DMS53 (cell line): ENCODE measurements around the gene DLG2.

Experiments
- DNase-seq: peaks from one replicate; lab custom pipeline; 2025; lab: John Stamatoyannopoulos, UW

The DLG2 gene

GRCh38 chr11:84194696-84195095 lies 1432.4 kb downstream of the DLG2 start:
- no peak for DNase-seq

- DNase-seq = no peak
Observed at GRCh38 chr11:84193706-84194105, 1433.4 kb downstream of the DLG2 start.

DNA sequence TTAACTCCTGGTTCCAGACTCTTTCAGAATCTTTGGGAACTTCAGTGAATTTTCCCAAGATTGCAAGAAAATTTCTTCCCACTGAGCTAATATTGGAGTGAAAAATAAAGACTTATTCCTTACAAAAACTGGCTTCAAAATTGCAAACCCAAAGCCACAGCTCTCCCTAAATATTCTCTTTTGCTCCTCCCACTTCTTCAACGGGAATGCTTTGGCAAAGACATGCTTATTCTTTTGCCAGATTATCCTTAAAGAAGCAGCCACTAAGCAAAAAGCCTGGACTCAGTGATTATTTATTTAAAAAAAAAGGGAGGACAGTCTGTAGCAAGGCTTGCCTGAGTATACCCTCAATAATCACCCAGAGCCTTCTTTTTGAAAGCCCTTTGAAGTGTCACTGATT lies 1438.6 kb downstream of the DLG2 start:
- no peak for DNase-seq

DNA sequence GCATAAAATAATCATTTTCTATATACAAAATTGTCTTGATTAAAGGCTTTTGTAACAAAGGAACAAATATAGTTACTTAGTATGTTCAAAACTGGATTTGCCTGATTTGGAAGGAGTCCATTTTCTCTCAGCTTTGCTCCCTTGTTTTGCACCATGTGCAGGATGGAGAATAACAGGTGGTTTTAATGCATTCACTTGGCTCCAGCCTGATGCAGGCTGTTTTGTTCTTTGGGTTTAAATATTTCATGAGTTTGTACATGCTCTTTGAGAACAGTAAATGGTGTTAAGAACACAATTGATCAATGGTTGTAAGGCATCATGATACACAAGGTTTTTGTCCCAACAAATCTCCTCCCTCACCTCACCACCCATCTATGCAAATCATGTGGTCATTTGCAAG lies 1454.1 kb downstream of the DLG2 start:
- DNase-seq = no peak

DNA sequence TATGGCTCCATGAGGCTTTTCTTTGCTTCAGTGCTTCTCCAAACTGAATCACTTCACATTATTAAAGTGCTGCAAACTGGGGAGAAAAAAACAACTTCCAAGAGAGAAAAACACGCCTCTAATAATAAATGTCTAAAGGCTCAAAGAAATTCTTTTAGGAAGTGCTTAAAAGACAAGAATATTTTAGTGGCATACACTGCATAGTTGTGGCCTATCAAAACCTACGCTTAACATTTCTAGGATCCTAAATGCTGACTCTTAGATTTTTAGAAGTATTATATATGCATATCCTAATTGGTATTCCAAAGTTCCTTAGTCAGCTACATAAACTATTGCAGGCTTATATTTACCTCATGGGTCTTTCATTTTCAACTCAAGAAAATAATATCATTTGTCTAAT lies 1462.0 kb downstream of the DLG2 start:
- DNase-seq = no peak

DNA sequence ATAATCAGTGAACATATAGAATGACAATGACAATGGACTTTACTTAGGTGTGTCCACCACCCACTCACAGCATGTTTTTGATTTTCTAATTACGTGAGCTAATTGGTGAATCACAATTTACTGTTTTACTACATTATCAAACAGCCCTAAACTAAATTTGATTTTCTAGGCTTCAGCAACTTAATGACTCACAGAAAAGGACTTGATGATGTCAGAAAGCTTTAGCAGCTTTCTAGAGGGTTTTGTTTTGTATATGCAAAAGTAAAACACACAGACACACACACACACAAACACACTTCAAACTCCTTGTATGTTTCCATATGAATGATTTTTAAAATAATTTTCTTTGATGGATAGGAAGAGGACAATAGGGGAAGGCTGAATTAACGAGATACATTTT lies 1462.4 kb downstream of the DLG2 start:
- DNase-seq = peak; percentile 33

GRCh38 chr11:84163116-84163515 lies 1464.0 kb downstream of the DLG2 start:
- no peak for DNase-seq

GRCh38 chr11:84157639-84158038 lies 1469.5 kb downstream of the DLG2 start:
- DNase-seq = no peak

- peak; percentile 24 for DNase-seq
Observed at GRCh38 chr11:84146826-84147225, 1480.3 kb downstream of the DLG2 start.

DNA sequence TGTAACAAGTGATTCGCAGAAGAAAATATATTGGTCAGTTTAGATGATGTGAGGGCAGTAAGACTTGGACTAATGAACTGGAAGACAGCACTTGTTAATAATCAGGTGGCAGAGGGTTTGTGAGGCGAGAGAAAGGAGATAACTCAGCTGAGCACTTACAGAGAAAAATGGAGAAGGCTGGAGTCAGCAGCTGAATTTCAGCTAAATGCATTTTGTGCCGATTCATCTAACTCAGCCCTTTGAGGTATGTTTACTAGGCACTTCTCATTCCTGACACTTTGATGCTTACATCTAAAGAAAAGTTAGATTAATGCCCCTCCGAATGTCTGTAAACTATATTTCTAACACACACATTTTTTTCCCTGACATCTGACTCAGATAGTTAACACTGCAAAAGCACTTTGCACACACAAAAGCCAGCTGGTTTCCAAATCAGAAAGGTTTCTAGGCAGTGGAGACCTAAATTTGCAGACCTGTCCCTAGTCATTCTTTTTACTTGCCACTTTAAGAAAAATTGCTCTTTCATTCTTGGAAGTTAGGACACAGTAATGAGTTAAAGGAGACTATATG lies 1481.4 kb downstream of the DLG2 start:
- DNase-seq = peak; percentile 63

DNA sequence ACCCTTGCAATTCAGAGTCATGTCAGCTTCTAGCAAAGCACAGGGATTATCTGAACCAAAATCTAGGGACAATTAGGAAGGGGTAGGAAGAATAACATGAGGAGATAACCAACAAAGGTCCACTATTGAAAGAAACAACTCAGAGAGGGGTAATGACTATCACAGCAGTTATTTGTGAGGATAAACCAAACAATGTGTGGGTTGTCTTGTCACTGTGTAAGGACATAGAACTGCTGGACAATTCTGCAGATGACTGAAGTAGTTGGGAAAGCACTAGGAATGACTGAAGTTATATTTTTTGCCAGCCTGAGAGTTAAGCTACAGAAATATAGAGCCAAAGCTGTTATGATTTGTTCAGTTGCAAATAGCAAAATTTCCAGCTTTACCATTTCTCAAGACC lies 1482.6 kb downstream of the DLG2 start:
- DNase-seq = no peak

- no peak for DNase-seq
Observed at GRCh38 chr11:84142411-84142810, 1484.7 kb downstream of the DLG2 start.

- DNase-seq = no peak
Observed at GRCh38 chr11:84140386-84141169, 1486.6 kb downstream of the DLG2 start.

DNA sequence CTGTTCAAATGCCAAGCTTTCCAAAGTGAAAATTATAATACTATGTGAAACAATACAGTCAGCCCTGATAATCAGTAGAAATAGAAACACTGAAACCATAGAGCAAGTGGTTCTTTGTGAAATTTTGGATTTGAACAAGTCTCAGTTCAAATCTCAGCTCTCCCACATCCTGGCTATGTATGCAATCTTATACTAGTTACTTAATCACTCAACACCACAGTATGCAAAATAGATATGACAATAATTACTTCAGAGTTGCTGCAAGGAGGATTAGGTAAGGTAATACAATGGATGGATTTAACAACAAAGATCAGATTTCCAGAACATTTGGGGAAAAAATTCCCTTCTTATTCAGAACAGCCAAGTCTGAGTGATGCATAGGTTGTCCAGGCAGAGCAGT lies 1489.2 kb downstream of the DLG2 start:
- DNase-seq = no peak

DNA sequence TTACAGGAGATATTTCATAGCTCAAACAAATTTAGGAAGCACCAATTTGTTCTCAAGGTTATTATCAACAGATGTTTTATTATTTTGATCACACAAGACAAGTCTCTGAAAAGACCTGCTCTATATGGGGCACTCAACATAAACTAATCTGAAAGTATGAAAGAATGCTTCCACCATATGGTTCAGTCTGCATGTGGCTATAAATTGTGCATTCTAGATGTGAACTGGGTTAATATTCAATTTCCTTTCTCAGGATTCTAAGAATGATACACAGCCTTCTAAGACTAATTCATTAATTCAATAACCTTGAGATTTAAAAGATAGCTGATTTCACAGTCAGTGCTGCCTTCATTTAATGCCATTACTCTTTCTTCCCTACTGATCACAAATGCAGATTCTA lies 1489.6 kb downstream of the DLG2 start:
- no peak for DNase-seq

- DNase-seq = no peak
Observed at GRCh38 chr11:84136926-84137325, 1490.2 kb downstream of the DLG2 start.

GRCh38 chr11:84130646-84131427 lies 1496.3 kb downstream of the DLG2 start:
- peak; percentile 95 for DNase-seq

DNA sequence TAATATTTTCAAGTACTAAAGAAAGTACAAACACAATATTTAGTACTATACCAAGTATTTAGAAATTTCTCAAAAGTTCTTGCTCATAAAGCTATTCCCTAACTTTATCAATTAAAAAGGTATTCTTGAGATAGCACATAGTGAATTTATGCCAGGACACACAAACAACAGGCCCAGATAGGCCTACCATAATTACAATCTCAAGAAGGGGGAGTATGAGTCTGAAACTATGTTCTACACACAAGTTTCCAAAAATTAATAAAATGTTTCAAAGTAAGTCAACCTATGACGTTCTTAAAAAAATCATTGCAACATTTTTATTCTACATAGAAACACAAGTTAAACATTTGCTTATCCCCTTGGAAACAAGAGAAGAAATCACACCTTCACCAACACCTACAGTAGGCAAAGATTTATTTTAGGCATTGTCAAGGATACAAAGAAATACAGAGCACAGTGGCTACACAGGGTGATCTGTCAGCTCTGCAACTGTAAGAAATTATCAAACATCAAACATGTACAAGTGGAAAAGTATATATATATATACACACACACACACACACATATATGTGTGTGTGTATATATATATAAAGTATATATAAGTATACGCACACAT lies 1497.1 kb downstream of the DLG2 start:
- peak; percentile 52 for DNase-seq

- peak; percentile 20 for DNase-seq
Observed at GRCh38 chr11:84128840-84129239, 1498.3 kb downstream of the DLG2 start.

DNA sequence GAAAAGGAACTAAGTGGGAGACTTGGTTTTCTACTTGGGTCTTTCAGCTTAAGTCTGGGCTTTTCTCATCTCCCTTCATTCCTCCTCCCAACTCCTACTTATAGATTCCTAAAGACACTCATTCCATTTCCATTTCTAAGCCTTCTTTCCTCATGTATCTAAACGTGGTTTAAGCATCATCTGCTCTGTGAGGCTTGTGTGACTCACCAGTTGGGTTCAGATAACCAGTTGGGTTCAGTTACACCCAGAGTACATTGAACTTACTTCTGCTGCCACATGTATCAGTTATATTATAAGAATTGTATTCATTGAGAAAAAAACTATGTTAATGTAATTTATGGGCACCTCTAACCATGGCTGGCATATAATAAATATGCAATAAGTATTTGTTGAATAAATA lies 1509.8 kb downstream of the DLG2 start:
- peak; percentile 16 for DNase-seq

DNA sequence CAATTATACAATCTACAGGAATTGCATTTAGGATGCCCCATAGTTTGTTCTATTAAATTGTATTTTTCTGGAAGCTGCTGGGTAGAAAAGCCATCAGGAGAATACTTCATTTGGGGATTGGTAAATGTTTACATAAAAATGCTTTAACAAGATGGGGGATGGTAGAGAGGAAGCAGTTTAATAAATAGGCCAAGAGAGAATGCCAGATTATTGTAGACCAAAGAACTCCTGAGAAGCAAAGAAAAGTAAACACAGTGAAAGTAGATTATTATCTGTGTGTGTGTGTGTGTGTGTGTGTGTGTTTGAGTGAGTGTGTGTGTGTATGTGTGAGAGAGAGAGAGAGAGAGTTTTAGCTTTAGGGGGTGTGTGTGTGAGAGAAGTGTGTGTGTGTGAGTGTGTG lies 1520.6 kb downstream of the DLG2 start:
- DNase-seq = peak; percentile 87

DNA sequence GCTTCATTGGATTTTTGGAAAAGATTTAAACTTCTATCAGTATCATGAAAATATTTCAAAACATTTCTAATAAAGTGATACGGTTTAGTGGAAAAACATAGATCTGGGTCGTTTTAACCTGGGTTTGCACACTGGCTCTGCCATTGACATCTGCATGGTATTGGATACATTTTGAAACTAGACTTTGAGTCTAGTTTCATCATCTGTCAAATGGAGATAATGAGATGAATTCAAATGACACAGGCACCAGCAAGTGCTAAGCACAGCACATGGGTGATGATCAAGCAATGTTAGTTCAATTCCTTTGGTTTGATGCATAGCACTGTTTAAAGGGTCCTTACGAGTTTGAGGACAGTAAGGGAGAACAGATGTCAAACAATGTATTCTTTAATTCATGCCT lies 1522.0 kb downstream of the DLG2 start:
- no peak for DNase-seq

DNA sequence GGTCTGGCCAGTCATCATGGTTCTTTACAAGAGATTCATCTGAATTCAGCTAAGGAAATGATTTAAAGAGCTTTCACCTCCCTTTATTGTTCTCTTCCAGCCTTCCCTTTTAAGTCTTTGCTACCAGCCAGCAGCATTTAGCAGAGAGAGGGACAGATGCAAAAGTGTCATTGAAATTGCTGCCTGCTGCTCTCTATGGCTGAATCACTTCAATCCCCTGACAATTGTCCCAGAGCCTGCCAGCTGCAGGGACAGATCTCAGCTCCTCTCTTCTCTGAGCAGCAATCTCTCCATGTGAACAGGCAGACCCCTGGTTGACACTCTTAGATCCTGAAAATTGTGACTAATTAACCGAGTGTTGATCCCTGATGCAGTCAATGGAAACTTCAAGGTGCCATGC lies 1524.0 kb downstream of the DLG2 start:
- no peak for DNase-seq
